Activated CD8-positive, alpha-beta memory T cell treated with anti-CD3 and anti-CD28 coated beads for 4 hours (primary cell): ENCODE measurements around the gene PPP4R3A.
"Not testable (repeated sequence)": the region's sequence is repeated elsewhere in the genome, so short reads cannot be mapped to it uniquely, and the experiment has no call there.

Source experiments
- DNase-seq, 2 donors: peaks; one replicate each; pipeline ENCODE4 v3.0.0-alpha.2; 2020; ENCODE audit warnings: low read depth in 2 of 2

Gene PPP4R3A

DNA sequence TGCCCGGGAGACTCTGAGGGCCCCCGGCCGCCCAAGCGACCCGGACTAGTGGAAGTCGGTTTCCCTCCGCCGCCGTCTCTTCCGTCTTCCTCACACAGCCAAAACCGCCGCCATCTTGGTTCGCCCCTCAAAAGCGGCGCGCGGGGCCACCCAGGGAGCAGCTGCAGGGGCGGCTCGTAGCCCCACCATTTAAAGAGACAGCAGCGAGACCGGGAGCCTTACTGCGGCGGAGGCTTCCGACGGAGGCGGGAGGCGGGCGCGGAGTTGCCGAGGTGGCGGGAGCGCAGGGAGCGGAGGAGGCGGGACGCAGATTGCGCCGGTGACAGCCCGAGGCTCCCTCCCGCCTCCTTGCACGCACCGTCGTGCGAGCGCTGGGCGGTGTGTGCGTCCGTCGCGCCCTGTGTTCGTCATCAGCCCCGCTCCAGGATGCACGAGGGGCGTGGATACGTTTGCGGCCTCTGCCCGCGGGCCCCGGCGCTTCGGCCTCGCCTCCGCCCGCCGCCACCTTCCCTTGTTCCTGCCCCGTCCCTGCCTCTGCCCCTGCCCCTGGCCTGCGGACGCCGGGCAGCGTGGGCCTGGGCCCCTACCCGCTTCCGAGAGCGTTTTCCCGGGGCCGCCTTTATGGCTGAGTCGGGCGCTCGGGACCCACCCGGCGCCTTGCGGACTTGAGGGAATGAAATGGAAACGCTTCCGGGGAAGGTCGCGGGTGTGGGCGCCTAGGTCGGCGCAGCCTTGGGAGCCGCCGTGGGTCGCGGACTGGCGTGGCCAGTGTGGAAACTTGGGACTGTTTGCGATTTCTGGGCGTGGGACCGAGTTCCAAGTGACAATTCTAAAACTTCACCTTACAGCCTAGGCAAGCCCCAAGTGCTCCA lies at the start of gene PPP4R3A:
TSS of gene PPP4R3A (minus strand) at position 140 of the 872 bp plus-strand sequence. CDS start 663 bp downstream, outside the sequence.
- peak; percentile 87 to 90 for DNase-seq

DNA sequence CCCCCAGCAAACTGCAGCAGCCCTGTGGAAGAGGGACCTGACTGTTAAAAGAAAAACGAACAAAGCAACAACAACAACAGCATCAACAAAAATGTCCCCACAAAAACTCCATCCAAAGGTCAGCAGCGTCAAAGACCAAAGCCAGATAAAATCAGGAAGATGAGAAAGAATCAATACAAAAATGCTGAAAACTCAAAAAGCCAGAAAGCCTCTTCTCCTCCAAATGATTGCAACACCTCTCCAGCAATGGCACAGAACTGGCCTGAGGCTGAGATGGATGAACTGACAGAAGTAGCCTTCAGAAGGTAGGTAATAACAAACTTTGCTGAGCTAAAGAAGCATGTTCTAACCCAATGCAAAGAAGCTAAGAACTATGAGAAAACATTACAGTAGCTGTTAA lies 45.4 kb upstream of the PPP4R3A start:
- DNase-seq: no peak

DNA sequence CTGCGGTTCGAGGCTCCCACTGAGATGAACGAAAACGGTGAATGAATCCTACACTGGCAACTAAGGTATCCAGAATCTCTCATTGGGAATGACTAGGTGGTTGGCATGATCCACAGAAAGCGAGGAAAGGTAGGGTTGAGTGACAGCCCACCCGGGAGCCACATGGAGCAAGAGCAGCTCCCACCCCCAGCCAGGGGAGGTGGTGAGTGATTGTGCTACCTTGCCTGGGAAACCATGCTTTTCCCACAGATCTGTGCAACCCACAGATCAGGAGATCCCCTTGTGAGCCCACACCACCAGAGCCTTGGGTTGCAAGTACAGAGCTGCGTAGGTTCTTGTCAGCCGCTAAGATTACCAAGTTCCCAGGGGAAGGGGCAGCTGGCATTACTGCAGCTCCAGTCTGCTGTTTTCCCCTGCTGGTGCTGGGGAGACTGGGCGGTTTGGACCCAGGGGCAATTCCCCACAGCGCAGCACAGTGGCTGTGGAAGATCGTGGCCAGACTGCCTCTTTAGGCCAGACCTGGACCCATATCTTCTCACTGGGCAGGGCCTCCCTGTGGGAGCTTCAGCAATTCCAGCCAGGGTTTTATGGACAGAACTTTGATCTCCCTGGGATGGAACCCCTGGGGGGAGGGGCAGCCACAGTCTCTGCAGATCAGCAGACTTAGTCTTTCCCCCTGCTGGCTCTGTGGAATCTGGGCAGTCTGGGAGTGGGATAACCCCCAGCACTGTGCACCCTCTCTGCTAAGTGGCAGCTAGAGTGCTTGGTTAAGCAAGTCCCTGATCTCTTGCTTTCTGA lies 44.6 kb upstream of the PPP4R3A start:
- DNase-seq: no peak

DNA sequence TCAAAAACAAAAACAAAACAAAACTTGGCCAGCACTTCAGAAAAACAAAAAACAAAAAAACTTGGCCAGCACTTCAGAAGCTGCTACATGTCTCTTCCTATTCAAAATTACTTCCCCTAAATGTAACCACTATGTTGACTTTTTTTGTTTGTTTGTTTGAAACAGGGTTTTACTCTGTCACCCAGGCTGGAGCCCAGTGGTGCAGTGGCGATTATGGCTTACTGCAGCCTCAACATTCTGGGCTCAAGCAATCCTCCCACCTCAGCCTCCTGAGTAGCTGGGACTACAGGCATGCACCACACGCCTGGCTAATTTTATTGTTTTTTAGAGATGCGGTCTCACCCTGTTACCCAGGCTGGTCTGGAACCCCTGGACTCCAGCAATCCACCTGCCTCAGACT lies 38.0 kb upstream of the PPP4R3A start:
- DNase-seq: no peak

DNA sequence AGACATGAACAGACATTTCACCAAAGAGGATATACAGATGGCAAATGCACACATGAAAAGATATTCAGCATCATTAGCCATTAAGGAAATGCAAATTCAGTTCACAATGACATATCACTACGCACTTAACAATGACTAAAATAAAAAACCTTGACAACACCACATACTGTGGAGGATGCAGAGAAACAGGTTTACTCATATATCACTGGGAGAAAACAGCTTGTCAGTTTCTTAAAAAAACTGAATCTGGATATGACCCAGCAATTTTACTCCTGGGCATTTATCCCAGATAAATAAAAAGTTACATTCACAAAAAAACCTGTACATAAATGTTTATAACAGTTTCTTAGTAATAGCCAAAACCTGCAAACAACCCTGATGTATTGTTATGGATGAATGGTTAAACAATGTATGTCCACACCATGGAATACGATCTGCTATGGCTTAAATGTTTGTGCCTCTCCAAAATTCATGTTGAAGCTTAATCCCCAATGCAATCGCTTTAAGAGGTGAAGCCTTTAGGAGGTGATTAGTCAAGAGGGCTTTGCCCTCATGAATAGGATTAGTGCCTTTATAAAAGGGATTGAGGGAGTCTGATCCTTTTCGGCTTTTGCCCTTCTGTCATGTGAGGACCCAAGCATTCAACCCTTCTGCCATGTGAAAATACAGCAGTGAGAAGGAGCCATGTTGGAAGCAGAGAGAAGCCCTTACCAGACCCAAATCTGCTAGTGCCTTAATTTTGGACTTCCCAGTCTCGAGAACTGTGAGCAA lies 36.0 kb upstream of the PPP4R3A start:
- DNase-seq: no peak

DNA sequence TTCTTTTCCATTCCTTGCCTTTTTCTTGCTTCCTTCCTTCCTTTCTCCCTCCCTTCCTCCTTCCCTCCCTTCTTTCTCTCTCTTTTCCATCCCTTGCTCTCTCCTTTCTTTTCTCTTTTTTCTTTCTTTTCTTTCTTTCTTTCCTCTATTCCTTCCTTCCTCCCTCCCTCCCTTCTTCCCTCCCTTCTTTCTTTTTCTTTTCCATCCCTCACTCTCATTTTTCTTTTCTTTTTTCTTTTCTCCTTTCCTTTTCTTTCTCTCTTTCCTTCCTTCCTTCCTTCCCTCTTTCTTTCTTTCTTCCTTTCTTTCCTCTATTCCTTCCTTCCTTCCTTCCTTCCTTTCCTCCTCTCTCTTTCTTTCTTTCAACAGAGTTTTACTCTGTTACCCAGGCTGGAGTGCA lies 35.1 kb upstream of the PPP4R3A start:
- no peak for DNase-seq

DNA sequence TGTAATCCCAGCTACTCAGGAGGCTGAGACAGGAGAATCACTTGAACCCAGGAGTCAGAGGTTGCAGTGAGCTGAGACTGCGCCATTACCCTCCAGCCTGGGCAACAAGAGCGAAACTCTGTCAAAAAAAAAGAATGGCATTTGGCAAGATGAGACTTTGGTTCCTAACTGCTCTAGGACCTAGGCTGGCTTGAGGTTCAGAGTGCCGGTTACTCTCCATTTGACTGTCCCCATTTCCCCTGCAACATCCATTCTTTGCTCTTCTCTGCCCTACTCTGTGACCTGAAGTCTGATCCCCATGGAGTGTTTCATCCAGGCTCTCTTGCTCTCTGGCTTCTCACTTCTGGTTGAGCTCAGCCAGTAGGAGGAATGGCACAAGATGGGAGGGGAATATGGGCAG lies 26.2 kb upstream of the PPP4R3A start:
- no peak for DNase-seq

DNA sequence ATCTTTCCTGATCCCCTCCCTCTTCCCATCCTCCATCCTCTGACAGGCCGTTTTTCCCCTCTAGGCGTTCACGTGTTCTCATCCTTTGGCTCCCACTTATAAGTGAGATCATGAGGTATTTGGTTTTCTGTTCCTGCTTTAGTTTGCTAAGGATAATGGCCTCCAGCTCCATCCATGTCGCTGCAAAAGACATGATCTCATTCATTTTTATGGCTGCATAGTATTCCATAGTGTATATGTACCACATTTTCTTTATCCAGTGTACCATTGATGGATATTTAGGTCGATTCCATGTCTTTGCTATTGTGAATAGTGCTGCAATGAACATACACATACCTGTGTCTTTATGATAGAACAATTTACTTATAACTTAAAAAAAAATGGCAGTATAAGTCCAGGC lies 23.9 kb upstream of the PPP4R3A start:
- not testable (repeated sequence) for DNase-seq

DNA sequence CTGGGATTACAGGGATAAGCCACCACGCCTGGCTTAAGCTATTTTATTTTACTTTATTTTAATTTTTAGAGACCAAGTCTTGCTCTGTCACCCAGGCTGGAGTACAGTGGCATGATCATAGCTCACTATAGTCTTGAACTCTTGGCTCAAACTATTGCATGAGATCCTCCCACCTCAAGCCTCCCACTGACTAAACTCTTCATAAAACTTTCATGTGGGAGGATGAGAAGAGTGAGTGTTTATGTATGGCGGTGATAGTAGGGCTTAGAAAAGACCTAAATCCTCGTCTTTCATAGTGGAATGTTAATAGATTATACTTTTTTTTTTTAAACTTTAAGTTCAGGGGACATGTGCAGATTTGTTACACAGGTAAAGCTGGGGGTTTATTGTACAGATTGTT lies 23.5 kb upstream of the PPP4R3A start:
- DNase-seq: no peak

DNA sequence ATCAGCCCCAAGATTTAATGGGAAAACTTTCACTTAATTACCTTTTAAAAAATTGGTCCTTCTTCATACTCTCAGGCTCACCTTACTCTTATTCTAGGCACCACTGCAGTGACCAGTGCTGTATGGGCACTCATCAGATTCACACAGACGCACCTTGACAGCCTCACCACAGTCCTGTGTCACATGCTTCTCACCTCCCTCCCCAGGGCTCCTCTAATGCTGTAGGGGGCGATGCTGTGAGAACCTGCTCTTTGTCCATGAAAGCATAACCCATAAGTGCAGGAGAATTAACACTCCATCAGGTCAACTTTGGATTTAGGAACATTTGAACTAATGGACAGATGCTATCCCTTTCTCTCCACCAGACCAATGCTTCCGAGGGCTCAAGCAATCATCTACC lies 13.9 kb upstream of the PPP4R3A start:
- DNase-seq: no peak

DNA sequence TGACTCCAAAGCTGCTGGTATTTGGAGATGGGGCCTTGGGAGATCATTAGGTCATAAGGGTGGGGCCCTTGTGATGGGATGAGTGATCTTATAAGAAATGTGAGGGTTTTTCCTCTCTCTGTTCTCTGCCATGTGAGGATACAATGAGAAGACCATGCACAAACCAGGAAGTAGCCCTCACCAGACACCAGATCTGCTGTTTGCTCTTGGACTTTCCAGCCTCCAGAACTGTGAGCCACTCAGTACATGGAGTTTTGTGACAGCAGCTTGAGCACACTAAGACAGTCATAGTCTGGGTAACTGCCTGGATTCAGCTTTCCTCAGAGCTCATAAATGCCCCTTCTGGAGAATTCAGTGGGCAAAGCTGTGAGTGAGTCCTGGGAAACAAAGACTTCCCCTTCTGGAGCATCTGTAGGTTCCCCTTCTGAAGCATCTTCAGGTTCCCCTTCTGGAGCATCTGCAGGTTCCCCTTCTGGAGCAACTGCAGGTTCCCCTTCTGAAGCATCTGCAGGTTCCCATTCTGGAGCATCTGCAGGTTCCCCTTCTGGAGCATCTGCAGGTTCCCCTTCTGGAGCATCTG lies 11.0 kb upstream of the PPP4R3A start:
- DNase-seq: no peak

DNA sequence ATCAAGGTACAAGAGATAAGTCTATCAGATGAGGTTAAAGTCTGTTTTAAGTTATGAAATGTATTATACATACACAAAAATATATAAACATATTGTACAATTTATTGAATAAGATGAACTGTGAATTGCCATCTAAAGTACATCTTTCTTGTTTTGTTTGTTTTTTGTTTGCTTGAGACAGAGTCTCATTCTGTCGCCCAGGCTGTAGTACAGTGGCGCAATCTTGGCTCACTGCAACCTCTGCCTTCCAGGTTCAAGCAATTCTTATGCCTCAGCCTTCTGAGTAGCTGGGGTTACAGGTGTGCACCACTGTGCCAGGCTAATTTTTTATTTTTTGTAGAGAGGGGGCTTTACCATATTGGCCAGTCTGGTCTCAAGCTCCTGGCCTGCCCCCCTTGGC lies 10.0 kb upstream of the PPP4R3A start:
- DNase-seq: no peak

DNA sequence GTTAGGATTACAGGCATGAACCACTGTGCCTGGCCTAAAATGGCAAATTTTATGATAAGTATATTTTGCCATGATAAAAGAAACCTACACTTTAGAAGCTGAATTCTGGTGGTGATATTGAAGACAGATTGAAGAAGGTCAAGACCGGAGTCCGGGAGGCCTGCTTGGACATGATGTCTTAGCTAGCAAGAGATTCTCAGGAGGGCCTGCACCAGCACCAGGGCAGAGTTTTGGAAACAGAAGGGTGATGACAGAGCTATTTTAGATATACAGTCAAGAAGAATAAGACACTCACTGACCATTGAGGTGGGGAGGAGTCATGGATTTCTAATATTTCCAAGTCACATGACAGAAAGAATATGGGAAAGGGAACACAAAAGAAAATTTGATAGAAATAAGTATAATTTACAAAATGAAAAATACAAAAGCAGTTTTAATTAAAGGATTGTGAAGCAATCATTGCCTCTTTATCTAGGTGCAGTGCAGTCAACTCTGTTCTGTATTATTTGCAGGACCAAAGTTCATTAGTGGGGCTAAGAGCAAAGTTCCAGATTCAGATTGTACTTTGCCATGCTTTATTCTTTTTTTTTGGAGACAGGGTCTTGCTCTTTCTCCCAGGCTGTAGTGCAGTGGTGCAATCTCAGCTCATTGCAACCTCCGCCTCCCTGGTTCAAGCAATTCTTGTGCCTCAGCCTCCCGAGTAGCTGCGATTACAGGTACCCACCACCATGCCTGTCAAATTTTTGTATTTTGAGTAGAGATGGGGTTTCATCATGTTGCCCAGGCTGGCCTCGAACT lies 9.3 kb upstream of the PPP4R3A start:
- DNase-seq: no peak

DNA sequence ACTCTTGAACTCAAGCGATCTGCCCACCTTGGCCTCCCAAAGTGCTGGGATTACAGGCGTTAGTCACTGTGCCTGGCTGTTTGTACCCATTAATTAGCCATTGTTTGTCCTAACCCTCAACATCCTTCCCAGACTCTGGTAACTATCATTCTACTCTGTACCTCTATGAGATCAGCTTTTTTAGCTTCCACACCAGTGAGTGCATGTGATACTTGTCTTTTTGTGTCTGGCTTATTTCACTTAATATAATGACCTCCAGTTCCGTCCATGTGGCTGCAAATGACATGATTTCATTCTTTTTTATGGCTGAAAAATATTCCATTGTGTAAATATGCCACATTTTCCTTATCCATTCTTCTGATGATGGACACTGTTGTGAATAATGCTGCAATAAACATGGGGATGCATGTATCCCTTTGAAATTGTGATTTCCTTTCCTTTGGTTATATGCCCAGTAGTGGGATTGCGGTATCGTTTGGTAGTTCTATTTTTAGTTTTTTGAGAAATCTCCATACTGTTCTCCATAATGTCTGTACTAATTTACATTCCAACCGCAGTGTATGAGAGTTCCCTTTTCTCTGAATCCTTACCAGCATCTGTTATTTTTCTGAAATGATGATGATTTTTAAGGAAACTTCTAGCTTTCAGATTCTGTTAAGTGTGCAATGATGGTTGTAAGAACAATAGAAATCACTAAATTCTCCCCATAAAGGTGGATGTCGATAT lies 6.7 kb upstream of the PPP4R3A start:
- DNase-seq: no peak

DNA sequence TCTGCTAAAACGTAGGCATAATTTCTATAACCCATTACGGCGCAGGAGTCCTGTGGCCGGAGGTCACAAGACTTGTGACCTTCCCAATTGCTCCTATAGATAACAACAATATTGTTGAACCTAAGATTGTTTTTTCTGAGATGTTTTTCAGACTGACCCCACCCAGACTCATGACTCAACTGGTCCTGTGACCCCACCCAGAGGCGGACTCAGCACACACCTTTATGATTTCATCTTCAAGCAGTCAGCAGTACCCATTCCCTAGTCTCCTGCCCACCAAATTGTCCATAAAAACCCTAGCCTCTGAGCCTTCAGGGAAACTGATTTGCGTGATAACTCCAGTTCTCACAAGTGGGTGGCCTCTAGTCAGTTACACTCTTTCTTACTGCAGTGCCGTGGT lies 5.9 kb upstream of the PPP4R3A start:
- no peak for DNase-seq

DNA sequence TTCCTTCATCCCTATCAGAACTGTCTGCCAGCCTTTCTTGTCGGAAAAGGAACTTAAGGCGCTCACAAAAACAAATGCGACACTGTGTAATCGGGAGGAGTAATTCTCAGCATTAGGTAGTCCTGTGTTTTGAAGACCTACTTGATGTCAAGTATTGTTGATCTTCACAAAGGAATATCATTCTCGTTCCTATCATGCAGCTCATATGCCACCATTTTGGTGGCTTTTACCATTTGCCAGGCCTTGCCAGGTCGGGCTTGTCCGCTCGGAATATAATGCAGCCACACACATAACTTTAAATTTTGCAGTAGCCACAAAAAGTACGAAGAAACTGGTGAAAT lies 903 bp upstream of the PPP4R3A start:
- DNase-seq: no peak

DNA sequence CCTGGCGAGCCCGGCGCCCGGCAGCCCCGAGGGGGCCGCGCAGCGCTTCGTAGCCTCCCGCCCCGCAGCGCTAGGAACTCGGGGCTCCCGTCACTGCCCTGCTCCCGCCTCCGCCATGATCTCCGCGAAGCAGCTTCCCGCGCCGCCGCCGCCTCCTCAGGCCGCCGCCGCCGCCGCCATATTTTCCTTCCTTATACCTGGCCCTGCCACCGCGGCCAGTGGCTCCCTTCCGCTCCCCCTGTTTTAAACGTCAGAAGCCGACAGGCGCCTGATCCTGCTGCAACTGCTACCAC lies 286 bp downstream of the PPP4R3A start:
- DNase-seq: no peak

DNA sequence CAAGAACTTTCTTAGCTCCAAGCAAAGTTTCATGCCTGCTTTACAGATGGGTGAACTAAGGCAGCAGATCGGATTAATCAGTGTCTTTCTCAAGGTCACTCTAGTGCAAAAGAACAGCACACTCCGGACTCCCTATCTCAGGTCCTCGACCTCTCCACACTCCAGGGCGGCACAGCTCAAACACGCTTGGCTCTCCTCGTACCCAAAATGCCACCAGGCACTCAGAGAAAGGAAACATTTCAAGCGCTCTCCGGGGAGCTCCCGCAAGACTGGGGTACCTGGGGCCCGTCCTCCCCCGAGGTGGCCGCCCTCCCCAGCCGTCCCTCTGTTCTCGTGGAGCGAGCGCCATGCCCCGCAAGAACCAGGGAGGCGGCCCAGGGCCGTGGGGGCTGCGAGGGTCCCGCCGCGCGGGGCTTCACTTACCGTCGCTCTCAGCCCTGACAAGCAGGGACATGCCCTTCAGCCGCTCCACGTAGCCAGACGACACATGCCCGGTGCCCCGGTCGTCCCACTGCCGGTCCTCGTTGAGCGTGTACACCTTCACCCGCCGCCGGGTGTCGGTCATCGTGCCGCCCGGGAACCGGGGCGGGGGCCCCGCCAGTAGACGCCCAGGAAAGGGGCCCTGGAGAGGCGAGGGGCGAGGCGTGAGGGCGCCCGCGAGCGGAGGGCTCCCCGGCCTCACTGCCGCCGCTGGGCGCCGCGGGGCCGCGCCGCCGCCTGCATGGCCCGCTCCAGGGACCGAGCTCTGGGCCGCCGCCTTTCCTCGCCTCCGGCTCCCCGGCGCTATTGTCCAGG lies 830 bp downstream of the PPP4R3A start:
- DNase-seq: peak; percentile 4 to 5

DNA sequence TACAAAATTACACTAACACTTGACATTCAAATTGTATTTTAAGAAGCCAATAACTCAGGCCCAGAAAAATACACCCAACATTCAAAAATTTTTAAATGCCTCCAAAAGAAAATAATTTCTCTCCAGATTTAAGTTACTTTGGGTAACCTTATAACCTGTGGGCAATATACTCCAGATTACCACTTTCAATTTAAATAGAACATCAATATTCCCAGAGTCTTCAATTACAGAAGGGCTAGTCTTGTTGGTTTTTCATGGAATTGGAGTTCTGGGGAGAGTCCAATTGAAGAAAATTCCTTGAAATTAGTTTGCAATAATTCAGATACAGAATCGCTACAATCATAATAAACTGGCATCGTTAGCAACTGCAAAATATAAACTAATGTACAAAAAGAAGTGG lies 2.0 kb downstream of the PPP4R3A start:
- DNase-seq: no peak

DNA sequence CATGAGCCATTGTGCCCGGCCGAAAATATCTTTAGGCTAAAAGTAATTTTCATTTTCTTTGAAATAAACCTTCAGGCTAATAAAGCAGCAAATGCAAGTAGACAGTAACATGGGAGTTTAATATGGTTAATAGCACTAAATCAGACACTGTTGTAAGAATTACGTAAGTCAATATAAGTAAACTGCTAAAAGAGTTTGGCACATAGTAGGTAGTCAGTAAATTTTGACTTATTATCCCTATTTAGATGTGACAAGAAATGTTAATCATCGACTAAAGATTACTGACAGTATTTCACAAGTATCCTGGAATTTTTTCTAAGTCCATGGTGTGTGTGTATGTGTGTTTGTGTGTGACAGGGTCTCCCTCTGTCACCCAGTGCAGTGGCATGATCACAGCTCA lies 3.9 kb downstream of the PPP4R3A start:
- no peak for DNase-seq
